Prostate gland (tissue), 2 donors: Measurements from ENCODE around the gene NEGR1.

ENCODE experiments used
- POLR2A ChIP-seq: fragments of 450-650 bp; IDR thresholded peaks from one replicate; pipeline ENCODE4 v1.6.1; 2016; ENCODE audit warnings: antibody characterized with exemption, mild to moderate bottlenecking
- POLR2AphosphoS5 ChIP-seq: sonication (generic); formaldehyde crosslinking; IDR thresholded peaks from one replicate; pipeline ENCODE4 v1.6.1; 2017; ENCODE audit warnings: antibody characterized with exemption
- TF ChIP-seq, protein P1 (sequence below), 4 experiments: fragments of 200-600 bp in 2 of 4; fragments of 450-650 bp in 2 of 4; sonication (generic) in 2 of 4; IDR thresholded peaks; 1 replicate in 3 of 4; 2 replicates in 1 of 4; pipeline ENCODE4 v1.5.1; 2016 to 2019; ENCODE audit warnings: antibody characterized with exemption in 4 of 4, mild to moderate bottlenecking in 2 of 4, moderate library complexity in 2 of 4

DNA sequence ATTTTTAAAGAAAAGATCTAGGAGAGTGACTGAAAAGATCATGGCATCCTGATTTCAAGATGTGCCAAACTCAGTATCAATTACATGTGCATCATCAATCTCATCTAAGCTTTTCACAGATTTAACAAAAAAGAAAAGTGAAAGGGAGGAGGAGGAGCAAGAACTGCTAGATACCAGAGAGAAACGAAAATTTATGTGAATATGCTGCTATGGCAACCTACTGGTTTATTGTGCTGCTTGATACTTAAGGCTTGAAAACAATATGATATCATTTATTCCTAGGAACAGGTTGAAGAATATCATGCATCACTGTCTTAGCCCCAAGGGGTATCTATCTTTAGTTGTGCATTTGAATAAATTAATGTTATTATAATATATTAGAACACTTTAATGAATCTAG lies 683.0 kb downstream of the NEGR1 start:
- TF ChIP-seq, protein P1, sequence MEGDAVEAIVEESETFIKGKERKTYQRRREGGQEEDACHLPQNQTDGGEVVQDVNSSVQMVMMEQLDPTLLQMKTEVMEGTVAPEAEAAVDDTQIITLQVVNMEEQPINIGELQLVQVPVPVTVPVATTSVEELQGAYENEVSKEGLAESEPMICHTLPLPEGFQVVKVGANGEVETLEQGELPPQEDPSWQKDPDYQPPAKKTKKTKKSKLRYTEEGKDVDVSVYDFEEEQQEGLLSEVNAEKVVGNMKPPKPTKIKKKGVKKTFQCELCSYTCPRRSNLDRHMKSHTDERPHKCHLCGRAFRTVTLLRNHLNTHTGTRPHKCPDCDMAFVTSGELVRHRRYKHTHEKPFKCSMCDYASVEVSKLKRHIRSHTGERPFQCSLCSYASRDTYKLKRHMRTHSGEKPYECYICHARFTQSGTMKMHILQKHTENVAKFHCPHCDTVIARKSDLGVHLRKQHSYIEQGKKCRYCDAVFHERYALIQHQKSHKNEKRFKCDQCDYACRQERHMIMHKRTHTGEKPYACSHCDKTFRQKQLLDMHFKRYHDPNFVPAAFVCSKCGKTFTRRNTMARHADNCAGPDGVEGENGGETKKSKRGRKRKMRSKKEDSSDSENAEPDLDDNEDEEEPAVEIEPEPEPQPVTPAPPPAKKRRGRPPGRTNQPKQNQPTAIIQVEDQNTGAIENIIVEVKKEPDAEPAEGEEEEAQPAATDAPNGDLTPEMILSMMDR (IDR thresholded peaks at IDR 0.05), result no peak
- TF ChIP-seq POLR2A (no peak), POLR2AphosphoS5 (no peak)
